Measurements from ENCODE around the gene ERAL1.
"Not testable (repeated sequence)": the region's sequence is repeated elsewhere in the genome, so short reads cannot be mapped to it uniquely, and the experiment has no call there.

ERAL1 gene

DNA sequence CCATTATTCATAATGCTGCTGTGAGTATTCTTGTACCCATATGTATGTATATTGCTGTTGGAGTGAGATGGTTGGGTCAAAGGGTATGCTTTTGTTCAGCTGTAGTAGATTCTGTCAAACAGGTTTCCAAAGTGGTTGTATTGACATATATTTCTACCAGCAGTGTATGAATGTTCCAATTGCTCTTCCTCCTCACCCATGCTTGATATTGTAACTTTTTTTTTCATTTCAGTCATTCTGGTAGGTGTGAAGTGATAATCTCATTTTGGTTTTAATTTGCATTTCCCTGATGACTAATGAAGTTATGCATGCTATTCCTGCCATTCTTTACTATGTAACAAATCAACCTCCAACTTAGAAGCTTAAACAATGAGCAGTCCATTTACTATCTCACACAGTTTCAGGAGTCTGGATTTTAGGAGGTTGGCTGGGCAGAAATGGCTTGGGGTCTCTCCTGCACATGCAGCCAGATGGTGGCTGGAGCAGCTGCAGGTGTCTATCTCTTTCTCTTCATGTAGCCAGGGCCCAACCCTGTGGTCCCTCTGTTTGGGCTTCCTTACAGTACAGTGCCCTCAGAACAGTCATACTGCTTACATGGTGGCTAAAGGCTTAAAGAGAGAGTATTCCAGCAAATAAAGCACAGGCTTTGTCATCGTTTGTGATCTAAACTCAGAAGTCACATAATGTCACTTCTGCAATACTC is 21.2 kb downstream of the ERAL1 start:
- H3K27ac ChIP-seq (ENCODE audit: low read depth, low read length) = no peak overlapping the region
- H3K9ac ChIP-seq (ENCODE audit: low read length) = no peak overlapping the region
- H3K4me2 ChIP-seq (ENCODE audit: low read length) = no peak overlapping the region
- no peaks in the 10 kb centered on the region for H3K27me3 ChIP-seq (ENCODE audit: insufficient read depth, low read length)
- H3K79me1 ChIP-seq (ENCODE audit: low read length) = no peaks in the 10 kb centered on the region
- H2BK120ac ChIP-seq (ENCODE audit: insufficient read depth, low read length, poor library complexity) = no peak overlapping the region
- peaks cover 15 to 17% of the 10 kb centered on the region in 2 experiments for H3K36me3 ChIP-seq (ENCODE audit: control insufficient read depth in 1 of 2, insufficient read depth in 2 of 2, low read length in 2 of 2)
- H3K79me2 ChIP-seq (ENCODE audit: control insufficient read depth, insufficient read depth, low read length, poor library complexity) = no peaks in the 10 kb centered on the region
- H4K12ac ChIP-seq (ENCODE audit: low read depth, low read length) = no peak overlapping the region
- no peaks in the 10 kb centered on the region for H3K4me1 ChIP-seq (ENCODE audit: control insufficient read depth in 1 of 2, insufficient read depth in 2 of 2, low read length in 2 of 2)
- no peak overlapping the region for H3K4ac ChIP-seq (ENCODE audit: low read depth, low read length)
- H2AK5ac ChIP-seq (ENCODE audit: low read length) = no peak overlapping the region
- H2BK5ac ChIP-seq (ENCODE audit: low read depth, low read length, poor library complexity) = no peak overlapping the region
- peak overlapping the region; percentile 41 for H3K23ac ChIP-seq (ENCODE audit: low read length)
- no peak overlapping the region for H3K18ac ChIP-seq (ENCODE audit: low read length)
- H4K91ac ChIP-seq (ENCODE audit: low read depth, low read length) = no peak overlapping the region
- no peak overlapping the region for H3K14ac ChIP-seq (ENCODE audit: low read length)
- no peak overlapping the region for H2BK12ac ChIP-seq (ENCODE audit: low read length)
- H3K4me3 ChIP-seq (ENCODE audit: low read depth, low read length) = no peak overlapping the region
- no CpG with 5 or more reads among the region's 1 CpG for WGBS (ENCODE audit: extremely low coverage, insufficient coverage, insufficient read length)
- peak in 1 of 2 donors; percentile 21 for DNase-seq
- H2AFZ ChIP-seq (ENCODE audit: insufficient read depth, low read length, poor library complexity) = no peak overlapping the region
- H4K8ac ChIP-seq (ENCODE audit: low read depth, low read length) = no peak overlapping the region
- H3K9me3 ChIP-seq (ENCODE audit: insufficient read depth, low read depth, low read length) = no peaks in the 10 kb centered on the region

DNA sequence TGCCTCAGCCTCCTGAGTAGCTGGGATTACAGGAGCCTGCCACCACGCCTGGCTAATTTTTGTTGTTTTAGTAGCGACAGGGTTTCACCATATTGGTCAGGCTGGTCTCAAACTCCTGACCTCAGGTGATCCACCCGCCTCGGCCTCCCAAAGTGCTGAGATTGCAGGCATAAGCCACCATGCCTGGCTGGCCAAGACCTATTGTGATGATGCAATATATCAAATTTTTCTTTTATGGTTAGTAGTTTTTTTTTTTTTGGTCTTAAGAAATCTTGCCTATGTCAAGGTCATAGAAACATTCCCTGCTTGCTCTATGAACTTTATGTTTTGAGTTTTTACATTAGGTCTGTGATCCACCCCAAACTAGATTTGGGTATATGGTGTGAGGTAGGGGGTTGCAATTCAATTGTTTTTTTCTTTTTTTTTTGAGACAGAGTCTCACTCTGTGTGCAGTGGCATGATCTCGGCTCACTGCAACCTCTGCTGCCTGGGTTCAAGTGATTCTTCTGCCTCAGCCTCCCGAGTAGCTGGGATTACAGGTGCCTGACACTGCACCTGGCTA is 22.4 kb downstream of the ERAL1 start:
- H2AK5ac ChIP-seq (ENCODE audit: low read length); H3K27me3 ChIP-seq (ENCODE audit: insufficient read depth, low read length); H3K27ac ChIP-seq (ENCODE audit: low read depth, low read length); H4K91ac ChIP-seq (ENCODE audit: low read depth, low read length); H2BK12ac ChIP-seq (ENCODE audit: low read length); H3K4me1 ChIP-seq (ENCODE audit: control insufficient read depth in 1 of 2, insufficient read depth in 2 of 2, low read length in 2 of 2); H4K8ac ChIP-seq (ENCODE audit: low read depth, low read length); H3K79me2 ChIP-seq (ENCODE audit: control insufficient read depth, insufficient read depth, low read length, poor library complexity); H2BK5ac ChIP-seq (ENCODE audit: low read depth, low read length, poor library complexity); H4K12ac ChIP-seq (ENCODE audit: low read depth, low read length); H3K4me3 ChIP-seq (ENCODE audit: low read depth, low read length); DNase-seq; H3K14ac ChIP-seq (ENCODE audit: low read length); H3K18ac ChIP-seq (ENCODE audit: low read length); H3K79me1 ChIP-seq (ENCODE audit: low read length); H3K4ac ChIP-seq (ENCODE audit: low read depth, low read length); H2AFZ ChIP-seq (ENCODE audit: insufficient read depth, low read length, poor library complexity); H3K4me2 ChIP-seq (ENCODE audit: low read length); H3K9ac ChIP-seq (ENCODE audit: low read length); H3K23ac ChIP-seq (ENCODE audit: low read length); H2BK120ac ChIP-seq (ENCODE audit: insufficient read depth, low read length, poor library complexity); H3K9me3 ChIP-seq (ENCODE audit: insufficient read depth, low read depth, low read length): not testable (repeated sequence)
- WGBS (ENCODE audit: extremely low coverage, insufficient coverage, insufficient read length) = no CpG with 5 or more reads among the region's 6 CpGs
- peaks cover 27 to 30% of the 10 kb centered on the region in 2 experiments for H3K36me3 ChIP-seq (ENCODE audit: control insufficient read depth in 1 of 2, insufficient read depth in 2 of 2, low read length in 2 of 2)

DNA sequence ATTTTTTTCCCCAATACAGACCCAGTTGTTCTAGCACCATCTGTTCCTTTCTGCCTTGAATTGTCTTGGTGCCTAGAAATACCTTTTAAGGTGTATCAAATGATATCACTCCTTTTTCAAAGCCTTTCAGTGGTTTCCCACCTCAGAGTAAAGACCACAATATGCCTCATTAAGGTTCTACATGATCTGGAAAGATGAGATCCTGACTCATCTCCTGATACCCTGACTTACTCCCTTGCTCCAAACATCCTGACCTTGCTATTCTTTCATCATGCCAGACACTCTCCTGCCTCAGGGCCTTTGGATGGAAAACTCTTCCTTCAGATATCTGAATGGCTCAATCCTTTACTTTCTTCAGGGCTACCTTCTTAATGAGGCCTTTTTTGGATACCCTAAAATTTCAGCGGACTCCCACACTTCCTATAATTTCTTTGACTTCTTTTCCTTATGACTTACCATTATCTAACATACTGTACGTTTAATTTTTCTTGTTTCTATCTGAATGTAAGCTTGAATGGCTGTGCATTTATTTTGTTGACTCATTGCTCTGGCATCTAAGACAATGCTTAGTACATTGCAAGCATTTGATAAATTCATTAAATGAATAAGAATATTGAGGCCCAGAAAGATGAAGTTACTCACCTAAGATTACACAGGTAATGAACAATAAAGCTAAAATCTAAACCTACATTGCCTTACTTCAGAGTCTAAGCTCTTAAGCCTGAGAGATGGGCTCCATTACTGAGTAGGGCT is 23.5 kb downstream of the ERAL1 start:
- Histone ChIP-seq H2BK120ac (ENCODE audit: insufficient read depth, low read length, poor library complexity) (no peak overlapping the region), H3K79me2 (ENCODE audit: control insufficient read depth, insufficient read depth, low read length, poor library complexity) (no peaks in the 10 kb centered on the region), H3K27ac (ENCODE audit: low read depth, low read length) (no peak overlapping the region), H3K9ac (ENCODE audit: low read length) (no peak overlapping the region), H2BK12ac (ENCODE audit: low read length) (no peak overlapping the region), H3K4me1 (ENCODE audit: control insufficient read depth in 1 of 2, insufficient read depth in 2 of 2, low read length in 2 of 2) (no peaks in the 10 kb centered on the region), H2AK5ac (ENCODE audit: low read length) (no peak overlapping the region), H3K27me3 (ENCODE audit: insufficient read depth, low read length) (no peaks in the 10 kb centered on the region), H3K4me3 (ENCODE audit: low read depth, low read length) (no peak overlapping the region), H3K23ac (ENCODE audit: low read length) (no peak overlapping the region), H3K79me1 (ENCODE audit: low read length) (no peaks in the 10 kb centered on the region), H4K12ac (ENCODE audit: low read depth, low read length) (no peak overlapping the region), H4K91ac (ENCODE audit: low read depth, low read length) (no peak overlapping the region), H3K14ac (ENCODE audit: low read length) (no peak overlapping the region), H3K4me2 (ENCODE audit: low read length) (no peak overlapping the region), H3K36me3 (ENCODE audit: control insufficient read depth in 1 of 2, insufficient read depth in 2 of 2, low read length in 2 of 2) (peaks cover 38 to 39% of the 10 kb centered on the region in 2 experiments), H3K4ac (ENCODE audit: low read depth, low read length) (no peak overlapping the region), H2AFZ (ENCODE audit: insufficient read depth, low read length, poor library complexity) (no peak overlapping the region), H3K18ac (ENCODE audit: low read length) (no peak overlapping the region), H3K9me3 (ENCODE audit: insufficient read depth, low read depth, low read length) (no peaks in the 10 kb centered on the region), H2BK5ac (ENCODE audit: low read depth, low read length, poor library complexity) (no peak overlapping the region), H4K8ac (ENCODE audit: low read depth, low read length) (no peak overlapping the region)
- peak in 1 of 2 donors; percentile 25 for DNase-seq
- WGBS (ENCODE audit: extremely low coverage, insufficient coverage, insufficient read length) = no CpG with 5 or more reads among the region's 2 CpGs

- no peak overlapping the region for H3K18ac ChIP-seq (ENCODE audit: low read length)
- peak; percentile 59 to 78 for DNase-seq
- H4K12ac ChIP-seq (ENCODE audit: low read depth, low read length) = no peak overlapping the region
- H3K79me1 ChIP-seq (ENCODE audit: low read length) = no peaks in the 10 kb centered on the region
- no peak overlapping the region for H3K27ac ChIP-seq (ENCODE audit: low read depth, low read length)
- WGBS (ENCODE audit: extremely low coverage, insufficient coverage, insufficient read length) = no CpG with 5 or more reads among the region's 4 CpGs
- H3K4me2 ChIP-seq (ENCODE audit: low read length) = no peak overlapping the region
- H3K36me3 ChIP-seq (ENCODE audit: control insufficient read depth in 1 of 2, insufficient read depth in 2 of 2, low read length in 2 of 2) = peaks cover 41% of the 10 kb centered on the region in 2 experiments
- peaks cover under 1% of the 10 kb centered on the region for H3K9me3 ChIP-seq (ENCODE audit: insufficient read depth, low read depth, low read length)
- H4K91ac ChIP-seq (ENCODE audit: low read depth, low read length) = no peak overlapping the region
- no peaks in the 10 kb centered on the region for H3K79me2 ChIP-seq (ENCODE audit: control insufficient read depth, insufficient read depth, low read length, poor library complexity)
- H3K14ac ChIP-seq (ENCODE audit: low read length) = no peak overlapping the region
- no peak overlapping the region for H4K8ac ChIP-seq (ENCODE audit: low read depth, low read length)
- no peak overlapping the region for H2BK12ac ChIP-seq (ENCODE audit: low read length)
- H2AK5ac ChIP-seq (ENCODE audit: low read length) = no peak overlapping the region
- H3K27me3 ChIP-seq (ENCODE audit: insufficient read depth, low read length) = no peaks in the 10 kb centered on the region
- H3K4me1 ChIP-seq (ENCODE audit: control insufficient read depth in 1 of 2, insufficient read depth in 2 of 2, low read length in 2 of 2) = no peaks in the 10 kb centered on the region
- H2BK120ac ChIP-seq (ENCODE audit: insufficient read depth, low read length, poor library complexity) = no peak overlapping the region
- H3K23ac ChIP-seq (ENCODE audit: low read length) = no peak overlapping the region
- no peak overlapping the region for H3K9ac ChIP-seq (ENCODE audit: low read length)
- H2AFZ ChIP-seq (ENCODE audit: insufficient read depth, low read length, poor library complexity) = no peak overlapping the region
- H2BK5ac ChIP-seq (ENCODE audit: low read depth, low read length, poor library complexity) = no peak overlapping the region
- H3K4me3 ChIP-seq (ENCODE audit: low read depth, low read length) = no peak overlapping the region
- H3K4ac ChIP-seq (ENCODE audit: low read depth, low read length) = no peak overlapping the region
These were observed 24.2 kb downstream of the ERAL1 start for GRCh38 chr17:28878981-28879380.

All from trophoblast cell (in vitro differentiated cells and primary cell).